CD4-positive, alpha-beta memory T cell (primary cell): ENCODE data around the gene PGLYRP3. TPM values are rescaled to one million over a fixed set of nuclear protein-coding genes. Genes with fewer than 3 reads are reported as not detected.

Experiments used
- CTCF ChIA-PET: fragments of 350-600 bp; sonication (Branson Sonifier 250); formaldehyde crosslinking; loops from one replicate; lab custom pipeline; 2021; ENCODE audit warnings: inconsistent platforms; ENCODE audit not compliant: partially characterized antibody; lab: Charles Lee
- POLR2A ChIA-PET: fragments of 350-600 bp; sonication (Branson Sonifier 250); formaldehyde crosslinking; loops from one replicate; lab custom pipeline; 2021; ENCODE audit not compliant: partially characterized antibody; lab: Charles Lee
- DNase-seq, 5 donors: peaks; one replicate each; pipeline versions ENCODE4 v3.0.0 to v3.0.0-alpha.2; 2020 to 2022; ENCODE audit warnings: mixed read lengths in 1 of 5
- H3K27ac ChIP-seq: one replicate; pipeline ENCODE4 v1.7.0; 2013; ENCODE audit warnings: low read depth, low read length
- H3K27me3 ChIP-seq: 2 replicates; pipeline ENCODE4 v1.7.0; 2013; ENCODE audit warnings: mild to moderate bottlenecking, low read length, moderate library complexity; ENCODE audit not compliant: insufficient read depth
- H3K36me3 ChIP-seq: 2 replicates; pipeline ENCODE4 v1.7.0; 2013; ENCODE audit warnings: mild to moderate bottlenecking, low read length, moderate library complexity; ENCODE audit not compliant: insufficient read depth
- H3K4me1 ChIP-seq: 2 replicates; pipeline ENCODE4 v1.7.0; 2013; ENCODE audit warnings: mild to moderate bottlenecking, low read length, moderate library complexity; ENCODE audit not compliant: insufficient read depth
- H3K4me3 ChIP-seq, 2 donors: one replicate each; pipeline ENCODE4 v1.7.0; 2013; ENCODE audit warnings: low read length in 2 of 2, mild to moderate bottlenecking in 1 of 2
- H3K9me3 ChIP-seq, 2 donors: one replicate each; pipeline ENCODE4 v1.7.0; 2013; ENCODE audit warnings: low read length in 2 of 2, control low read depth in 1 of 2; ENCODE audit not compliant: control insufficient read depth in 1 of 2
- H3K27ac Mint-ChIP-seq, 7 donors: one replicate each; pipeline ENCODE4 v1.8.0; 2020 to 2021; ENCODE audit warnings: mixed read lengths in 7 of 7, mild to moderate bottlenecking in 6 of 7, inconsistent platforms in 3 of 7, moderate library complexity in 3 of 7
- H3K27me3 Mint-ChIP-seq, 2 donors: one replicate each; pipeline ENCODE4 v1.8.0; 2020 to 2021; ENCODE audit warnings: mixed read lengths in 2 of 2
- H3K36me3 Mint-ChIP-seq, 2 donors: one replicate each; pipeline ENCODE4 v1.8.0; 2020 to 2021; ENCODE audit warnings: mixed read lengths in 2 of 2, inconsistent platforms in 1 of 2, mild to moderate bottlenecking in 1 of 2
- H3K4me1 Mint-ChIP-seq, 4 donors: one replicate each; pipeline ENCODE4 v1.8.0; 2020 to 2021; ENCODE audit warnings: mixed read lengths in 4 of 4, mild to moderate bottlenecking in 1 of 4
- H3K4me3 Mint-ChIP-seq, 8 donors: one replicate each; pipeline ENCODE4 v1.8.0; 2020 to 2021; ENCODE audit warnings: mixed read lengths in 8 of 8, mild to moderate bottlenecking in 7 of 8, moderate library complexity in 6 of 8, inconsistent platforms in 3 of 8
- H3K9me3 Mint-ChIP-seq, 8 donors: one replicate each; pipeline ENCODE4 v1.8.0; 2020 to 2021; ENCODE audit warnings: mixed read lengths in 8 of 8, mild to moderate bottlenecking in 5 of 8, inconsistent platforms in 3 of 8, moderate library complexity in 1 of 8
- intact Hi-C: fragments of 100-400 bp; cut with micrococcal nuclease; formaldehyde crosslinking; loops from one replicate; pipeline ENCODE4 v1.15.1; 2023
- polyA plus RNA-seq, 2 donors: library from polyadenylated mRNA; unstranded; fragments of 300-500 nt; fragmentation: Illumina TruSeq; gene quantifications; one replicate each; pipeline ENCODE4 v1.2.3, GENCODE V29; 2021
- total RNA-seq, 2 experiments: library from RNA; stranded (reverse); gene quantifications; one replicate each; pipeline ENCODE4 v1.2.3, GENCODE V29; 2021

Gene PGLYRP3
- total and polyA plus RNA-seq, 4 experiments from 2014 or later = not detected

GRCh38 chr1:153253693-153254092 is 59.1 kb downstream of the PGLYRP3 start:
- no peak for DNase-seq
- peaks cover 0 to 2% (median 0%) of the 10 kb centered on the region in 8 donors for H3K9me3 Mint-ChIP-seq

DNA sequence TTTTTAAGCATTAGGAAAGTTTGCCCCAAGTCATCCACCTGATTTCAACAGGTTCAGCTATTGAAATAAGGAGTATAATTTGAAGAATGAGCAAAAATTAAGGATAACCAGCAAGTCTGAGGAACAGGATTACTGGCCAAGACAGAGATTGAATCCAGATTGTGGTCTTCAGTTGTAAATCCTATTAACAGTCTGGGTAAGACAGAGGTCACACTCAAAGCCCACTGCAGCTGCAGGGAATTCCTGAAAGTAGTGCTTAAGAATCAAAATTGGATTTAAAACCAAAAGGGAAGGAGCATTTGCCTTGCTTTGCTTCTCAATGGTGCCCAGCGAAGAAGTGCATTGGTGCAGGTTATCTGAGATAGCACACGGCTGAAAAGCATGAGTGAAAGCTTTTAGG is 59.7 kb downstream of the PGLYRP3 start:
- Mint-ChIP-seq H3K27me3 (peaks cover 9 to 11% of the 10 kb centered on the region in 2 donors), H3K4me1 (peaks cover 0 to 7% (median under 1%) of the 10 kb centered on the region in 4 donors), H3K27ac (no peak overlapping the region), H3K4me3 (no peak overlapping the region), H3K9me3 (peaks cover 0 to 2% (median 0%) of the 10 kb centered on the region in 8 donors), H3K36me3 (no peaks in the 10 kb centered on the region)
- intact Hi-C loops = no loop called here
- Histone ChIP-seq H3K27ac (no peak overlapping the region), H3K36me3 (no peaks in the 10 kb centered on the region), H3K27me3 (peaks cover 5% of the 10 kb centered on the region), H3K4me1 (no peaks in the 10 kb centered on the region), H3K4me3 (no peak overlapping the region), H3K9me3 (no peaks in the 10 kb centered on the region)
- CTCF ChIA-PET = interaction anchor here (1.3 kb wide), 1 partner anchor 24 kb away, joined by 3 read pairs; no protein-coding TSS in a partner anchor
- no peak for DNase-seq
- POLR2A ChIA-PET = no interaction called here

More at GRCh38 chr1:153253693-153254092, 59.1 kb downstream of the PGLYRP3 start:
- Histone ChIP-seq H3K4me3 (no peak overlapping the region), H3K4me1 (no peaks in the 10 kb centered on the region), H3K27me3 (peaks cover 5% of the 10 kb centered on the region), H3K9me3 (no peaks in the 10 kb centered on the region), H3K36me3 (no peaks in the 10 kb centered on the region), H3K27ac (no peak overlapping the region)
- no peak overlapping the region for H3K27ac Mint-ChIP-seq
- ChIA-PET CTCF (no interaction called here), POLR2A (no interaction called here)
- H3K4me1 Mint-ChIP-seq = peaks cover 0 to 7% (median under 1%) of the 10 kb centered on the region in 4 donors
- H3K36me3 Mint-ChIP-seq = no peaks in the 10 kb centered on the region
- intact Hi-C loops = no loop called here
- H3K27me3 Mint-ChIP-seq = peaks cover 6 to 10% of the 10 kb centered on the region in 2 donors
- no peak overlapping the region for H3K4me3 Mint-ChIP-seq

GRCh38 chr1:153251988-153252387 is 60.8 kb downstream of the PGLYRP3 start:
- peaks cover 0 to 2% (median 0%) of the 10 kb centered on the region in 8 donors for H3K9me3 Mint-ChIP-seq
- Histone ChIP-seq H3K4me1 (no peaks in the 10 kb centered on the region), H3K27ac (no peak overlapping the region), H3K9me3 (no peaks in the 10 kb centered on the region), H3K36me3 (no peaks in the 10 kb centered on the region), H3K4me3 (no peak overlapping the region), H3K27me3 (peaks cover 10% of the 10 kb centered on the region)
- peaks cover 15 to 16% of the 10 kb centered on the region in 2 donors for H3K27me3 Mint-ChIP-seq
- no peak overlapping the region for H3K27ac Mint-ChIP-seq
- H3K36me3 Mint-ChIP-seq = no peaks in the 10 kb centered on the region
- no peak overlapping the region for H3K4me3 Mint-ChIP-seq
- intact Hi-C loops = no loop called here
- ChIA-PET POLR2A (no interaction called here), CTCF (interaction anchor here (1.3 kb wide), 1 partner anchor 23 kb away, joined by 3 read pairs; no protein-coding TSS in a partner anchor)
- DNase-seq = no peak
- peaks cover 0 to 7% (median under 1%) of the 10 kb centered on the region in 4 donors for H3K4me1 Mint-ChIP-seq

DNA sequence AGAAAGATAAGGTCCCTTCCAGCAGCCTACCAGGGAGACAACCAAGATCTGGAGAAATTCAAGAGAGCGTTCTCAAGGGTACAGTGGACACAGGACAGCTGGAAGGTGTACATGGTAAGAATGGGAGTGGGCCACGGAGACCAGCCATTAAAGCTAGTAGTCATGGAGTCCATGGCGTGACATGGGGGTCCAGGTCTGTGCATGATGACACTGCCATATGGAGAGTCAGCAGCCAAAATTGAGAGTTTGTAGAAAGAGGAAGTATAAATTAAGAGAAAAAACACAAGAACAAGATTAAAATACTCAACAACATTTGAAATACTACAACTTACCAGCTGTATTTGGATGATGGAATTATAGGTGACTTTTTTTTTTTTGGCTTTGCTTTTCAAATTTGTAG is 61.2 kb downstream of the PGLYRP3 start:
- Mint-ChIP-seq H3K4me3 (no peak overlapping the region), H3K27ac (no peak overlapping the region), H3K36me3 (no peaks in the 10 kb centered on the region), H3K9me3 (peaks cover 0 to 2% (median 0%) of the 10 kb centered on the region in 8 donors), H3K4me1 (peaks cover 0 to 7% (median under 1%) of the 10 kb centered on the region in 4 donors), H3K27me3 (peaks cover 15 to 16% of the 10 kb centered on the region in 2 donors)
- intact Hi-C loops = no loop called here
- CTCF ChIA-PET = interaction anchor here (1.3 kb wide), 1 partner anchor 23 kb away, joined by 3 read pairs; no protein-coding TSS in a partner anchor
- Histone ChIP-seq H3K27ac (no peak overlapping the region), H3K27me3 (peaks cover 10% of the 10 kb centered on the region), H3K4me3 (no peak overlapping the region), H3K36me3 (no peaks in the 10 kb centered on the region), H3K9me3 (no peaks in the 10 kb centered on the region), H3K4me1 (no peaks in the 10 kb centered on the region)
- DNase-seq = no peak
- POLR2A ChIA-PET = no interaction called here

GRCh38 chr1:153251087-153251486 is 61.7 kb downstream of the PGLYRP3 start:
- Histone ChIP-seq H3K36me3 (no peaks in the 10 kb centered on the region), H3K27me3 (peaks cover 10% of the 10 kb centered on the region), H3K4me1 (no peaks in the 10 kb centered on the region), H3K27ac (no peak overlapping the region), H3K9me3 (no peaks in the 10 kb centered on the region), H3K4me3 (no peak overlapping the region)
- Mint-ChIP-seq H3K36me3 (no peaks in the 10 kb centered on the region), H3K9me3 (peaks cover 0 to 2% (median 0%) of the 10 kb centered on the region in 8 donors), H3K4me3 (no peak overlapping the region), H3K27me3 (peaks cover 15 to 16% of the 10 kb centered on the region in 2 donors), H3K27ac (no peak overlapping the region), H3K4me1 (peaks cover 0 to 7% (median under 1%) of the 10 kb centered on the region in 4 donors)
- DNase-seq = no peak
- ChIA-PET POLR2A (no interaction called here), CTCF (no interaction called here)
- intact Hi-C loops = no loop called here

- Mint-ChIP-seq H3K4me1 (peaks cover 0 to 7% (median under 1%) of the 10 kb centered on the region in 4 donors), H3K4me3 (no peak overlapping the region), H3K36me3 (no peaks in the 10 kb centered on the region), H3K27ac (no peak overlapping the region), H3K9me3 (peaks cover 0 to 2% (median 0%) of the 10 kb centered on the region in 8 donors), H3K27me3 (peaks cover 15 to 18% of the 10 kb centered on the region in 2 donors)
- Histone ChIP-seq H3K27ac (no peak overlapping the region), H3K27me3 (peaks cover 10% of the 10 kb centered on the region), H3K36me3 (no peaks in the 10 kb centered on the region), H3K4me3 (no peak overlapping the region), H3K9me3 (no peaks in the 10 kb centered on the region), H3K4me1 (no peaks in the 10 kb centered on the region)
- POLR2A ChIA-PET = no interaction called here
- CTCF ChIA-PET = no interaction called here
- no peak for DNase-seq
- intact Hi-C loops = no loop called here
Observed at GRCh38 chr1:153250166-153250565, 62.6 kb downstream of the PGLYRP3 start.

- H3K36me3 ChIP-seq = no peaks in the 10 kb centered on the region
- H3K27ac ChIP-seq = no peak overlapping the region
- DNase-seq = no peak
- POLR2A ChIA-PET = no interaction called here
- no peak overlapping the region for H3K4me3 ChIP-seq
- peaks cover 0 to 6% (median 1%) of the 10 kb centered on the region in 8 donors for H3K9me3 Mint-ChIP-seq
- peaks cover 10% of the 10 kb centered on the region for H3K27me3 ChIP-seq
- no peaks in the 10 kb centered on the region for H3K4me1 Mint-ChIP-seq
- H3K27ac Mint-ChIP-seq = peak overlapping the region in 1 of 7 donors; percentile 25
- CTCF ChIA-PET = interaction anchor here (1.1 kb wide), 1 partner anchor 45 kb away, joined by 3 read pairs; the partner anchor contains the start of gene LELP1
- peaks cover 17 to 18% of the 10 kb centered on the region in 2 donors for H3K27me3 Mint-ChIP-seq
- intact Hi-C loops = no loop called here
- no peaks in the 10 kb centered on the region for H3K9me3 ChIP-seq
- H3K36me3 Mint-ChIP-seq = no peaks in the 10 kb centered on the region
- H3K4me3 Mint-ChIP-seq = no peak overlapping the region
- no peaks in the 10 kb centered on the region for H3K4me1 ChIP-seq
Observed at GRCh38 chr1:153248176-153248879, 64.4 kb downstream of the PGLYRP3 start.
